Frontal cortex (tissue), 4 donors: ENCODE results near the gene PTPRK. TPM values are rescaled to one million over a fixed set of nuclear protein-coding genes. Genes with fewer than 3 reads are reported as not detected.

Experiments used
- DNase-seq, 2 donors: peaks; one replicate each; pipeline ENCODE4 v3.0.0; 2012; ENCODE audit warnings: low spot score in 2 of 2
- FAIRE-seq: peaks from 2 replicates; lab custom pipeline; 2012; peaks lifted over from hg19 to GRCh38; lab: Jason Lieb, UNC
- total RNA-seq: library from RNA; depleted of rRNA; stranded (reverse); fragments of >200 nt; gene quantifications from one replicate; pipeline ENCODE4 v1.2.3, GENCODE V29; 2014
- donor health status: control.
- donor health status: control.
- donor health status: control.

PTPRK gene
- total RNA-seq, 1 donor from 2014 or later = 179 TPM

DNA sequence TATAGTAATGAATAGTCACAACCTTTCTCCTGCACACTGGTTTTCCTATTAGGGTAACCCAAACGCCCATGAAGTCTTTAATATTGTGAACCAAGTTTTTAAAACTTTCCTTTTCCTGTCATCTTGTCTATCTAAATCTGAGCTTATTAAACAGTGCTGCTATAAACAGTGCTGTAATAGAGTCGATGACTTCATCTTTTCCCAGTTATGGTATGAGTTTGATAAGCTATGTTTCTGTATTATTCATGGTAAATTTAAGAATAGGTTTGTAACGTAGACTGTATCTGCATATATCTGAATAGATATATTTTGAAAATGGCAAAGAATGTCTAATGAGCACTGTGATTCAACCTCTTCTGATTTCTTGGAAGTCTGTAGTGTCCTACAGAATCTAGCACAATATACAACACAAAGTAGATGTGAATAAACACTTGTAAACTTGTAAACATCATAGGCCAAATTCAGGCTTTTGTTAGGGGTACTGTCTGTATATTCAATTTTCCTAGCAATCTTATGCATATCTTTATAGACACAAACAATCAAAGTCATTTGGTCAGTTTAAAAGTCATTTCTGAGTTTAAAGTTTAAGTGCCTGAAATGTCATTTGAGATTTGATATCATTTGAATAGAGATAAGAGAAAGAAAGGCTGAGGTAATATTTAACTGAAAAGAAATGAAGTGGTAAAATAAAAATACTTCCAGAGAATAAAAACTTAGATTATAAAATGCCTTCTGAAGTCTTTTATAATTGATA is 155.5 kb downstream of the PTPRK start:
- FAIRE-seq = no peak
- DNase-seq = no peak

DNA sequence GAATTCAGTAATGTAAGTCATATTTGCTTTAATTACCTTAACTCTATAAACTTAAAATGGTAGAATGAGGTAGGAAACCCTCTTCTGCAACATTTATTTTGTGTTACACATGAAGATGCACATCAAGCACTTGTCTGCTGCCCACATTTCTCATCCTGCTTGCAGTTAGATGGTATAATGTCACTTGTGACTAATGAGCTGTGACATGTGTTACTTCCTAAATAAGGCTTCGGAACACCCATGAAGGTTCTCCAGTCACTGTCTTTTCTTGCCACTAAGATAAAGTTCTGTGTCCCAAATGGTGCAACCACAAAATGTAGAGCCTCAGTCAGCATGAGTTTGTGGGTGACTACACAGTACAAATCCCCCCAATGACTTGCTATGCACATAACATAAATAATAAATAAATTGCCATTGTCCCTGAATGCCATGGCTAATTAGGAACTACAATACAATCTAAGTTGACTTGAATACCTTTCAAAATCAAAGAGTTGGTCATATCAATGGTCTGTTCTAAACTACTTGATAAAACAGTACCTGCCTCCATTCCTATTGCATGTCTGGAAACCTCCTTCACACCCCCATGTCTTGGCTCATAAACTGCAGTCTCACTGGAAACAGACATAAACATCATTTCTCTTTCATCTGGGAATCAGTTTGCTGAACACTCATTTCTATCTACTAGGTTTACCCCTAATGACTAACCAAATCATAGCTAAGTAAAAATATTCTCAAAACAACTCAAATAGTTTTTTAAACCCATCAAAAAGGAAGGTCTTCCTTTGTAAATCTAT is 157.2 kb downstream of the PTPRK start:
- no peak for FAIRE-seq
- DNase-seq = no peak

DNA sequence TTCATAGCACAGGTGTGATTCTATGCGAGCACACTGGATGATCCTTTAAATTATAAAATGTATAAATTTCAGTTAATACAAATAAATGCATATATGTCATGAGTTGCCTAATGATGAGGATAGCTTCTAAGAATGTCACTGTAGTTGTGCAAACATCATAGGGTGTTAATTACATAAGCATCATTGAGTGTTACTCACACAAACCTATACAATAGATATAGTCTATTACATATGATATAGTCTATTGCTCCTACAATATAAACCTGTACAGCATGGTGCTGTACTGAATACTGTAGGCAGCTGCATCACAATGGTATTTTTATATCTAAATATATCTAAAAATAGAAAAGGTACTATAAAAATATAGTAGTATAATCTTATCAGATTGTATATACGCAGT is 159.0 kb downstream of the PTPRK start:
- DNase-seq (no peak), FAIRE-seq (no peak)

DNA sequence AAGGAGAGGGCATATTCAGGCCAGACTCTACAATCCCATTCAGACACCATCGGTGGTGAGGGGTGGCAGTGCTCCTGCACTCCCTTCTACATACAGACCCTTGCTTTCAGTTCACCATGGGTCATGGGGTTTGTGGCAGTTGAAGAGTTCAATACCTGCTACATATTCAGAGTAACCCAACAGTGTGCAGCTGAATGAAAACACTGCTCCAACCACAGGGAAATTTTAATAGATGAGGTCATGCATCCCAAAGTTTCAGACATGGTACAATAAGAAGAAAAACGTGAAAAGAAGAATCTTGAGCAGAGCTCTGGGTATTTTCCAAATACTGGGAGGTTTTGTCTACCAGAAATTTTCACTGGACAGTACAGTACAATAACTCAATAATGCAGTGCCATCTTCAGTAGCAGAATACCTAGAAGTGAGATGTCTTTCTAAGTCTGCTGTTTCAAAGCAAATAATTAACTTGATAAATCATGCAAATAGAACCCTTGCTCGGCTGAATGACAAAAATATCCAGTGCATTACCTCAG is 162.1 kb downstream of the PTPRK start:
- no peak for DNase-seq
- FAIRE-seq = no peak

DNA sequence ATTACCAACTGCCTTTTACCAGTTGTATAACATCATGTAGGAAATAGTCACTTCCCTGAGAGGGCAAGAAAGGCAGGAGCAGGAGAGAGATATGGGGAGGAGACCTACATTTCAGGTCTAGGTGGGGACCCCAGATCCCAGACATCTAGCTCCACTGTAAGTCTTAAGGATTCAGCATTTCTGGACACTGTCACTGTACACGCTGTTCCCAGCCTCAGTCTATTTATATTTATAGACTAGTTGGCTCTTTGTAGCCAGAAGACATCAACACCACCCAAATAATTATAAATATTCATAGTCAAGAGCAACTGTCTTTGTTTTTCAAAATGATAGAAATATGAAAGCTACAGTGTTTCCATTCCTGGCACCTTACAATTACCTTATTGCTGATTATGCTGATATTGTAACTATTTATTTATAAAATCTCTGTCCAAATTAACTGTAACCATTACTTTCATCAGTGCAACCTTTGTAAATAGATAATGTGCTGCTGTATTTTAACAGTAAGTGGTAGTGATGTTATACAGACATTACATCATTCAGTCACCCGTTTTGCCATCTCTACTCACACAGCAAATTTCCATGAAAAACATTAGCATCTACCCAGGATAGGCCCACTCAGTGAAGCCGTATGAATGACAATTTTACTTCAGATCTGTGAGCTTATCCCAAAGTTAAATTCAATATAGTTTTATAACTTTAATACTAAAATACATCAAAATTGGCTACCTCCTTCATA is 162.8 kb downstream of the PTPRK start:
- FAIRE-seq (no peak), DNase-seq (no peak)

DNA sequence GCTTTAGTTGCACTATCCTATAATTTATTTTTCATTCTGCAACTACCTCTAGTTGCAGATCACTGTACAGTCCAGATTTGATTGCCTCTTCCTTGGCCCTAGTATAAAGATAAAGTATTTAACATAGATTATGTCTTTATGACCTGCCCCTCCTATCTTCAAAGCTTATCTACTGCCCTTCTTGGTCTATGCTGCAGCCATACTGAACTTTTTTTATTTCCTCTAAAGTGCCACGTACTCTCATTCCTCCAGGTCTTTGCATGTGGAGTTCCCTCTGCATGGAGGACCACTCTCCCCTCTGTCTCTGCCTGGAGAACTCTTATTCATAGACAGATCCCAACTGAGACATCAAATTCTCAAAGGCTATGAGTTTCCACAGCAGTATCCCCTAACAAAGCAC is 168.0 kb downstream of the PTPRK start:
- FAIRE-seq = no peak
- DNase-seq = no peak

DNA sequence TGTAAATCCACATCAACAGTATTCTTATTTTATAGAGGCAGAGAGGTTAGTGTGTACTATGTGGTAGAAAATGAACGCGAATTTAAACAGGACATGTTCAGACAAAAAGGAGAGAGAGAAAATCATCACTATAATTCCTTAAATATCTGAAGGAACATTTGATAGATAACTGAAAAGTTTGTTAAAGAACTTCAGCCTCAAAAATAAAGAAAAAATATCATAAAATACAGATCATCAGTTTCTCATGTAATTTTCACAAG is 169.2 kb downstream of the PTPRK start:
- no peak for DNase-seq
- FAIRE-seq = no peak

DNA sequence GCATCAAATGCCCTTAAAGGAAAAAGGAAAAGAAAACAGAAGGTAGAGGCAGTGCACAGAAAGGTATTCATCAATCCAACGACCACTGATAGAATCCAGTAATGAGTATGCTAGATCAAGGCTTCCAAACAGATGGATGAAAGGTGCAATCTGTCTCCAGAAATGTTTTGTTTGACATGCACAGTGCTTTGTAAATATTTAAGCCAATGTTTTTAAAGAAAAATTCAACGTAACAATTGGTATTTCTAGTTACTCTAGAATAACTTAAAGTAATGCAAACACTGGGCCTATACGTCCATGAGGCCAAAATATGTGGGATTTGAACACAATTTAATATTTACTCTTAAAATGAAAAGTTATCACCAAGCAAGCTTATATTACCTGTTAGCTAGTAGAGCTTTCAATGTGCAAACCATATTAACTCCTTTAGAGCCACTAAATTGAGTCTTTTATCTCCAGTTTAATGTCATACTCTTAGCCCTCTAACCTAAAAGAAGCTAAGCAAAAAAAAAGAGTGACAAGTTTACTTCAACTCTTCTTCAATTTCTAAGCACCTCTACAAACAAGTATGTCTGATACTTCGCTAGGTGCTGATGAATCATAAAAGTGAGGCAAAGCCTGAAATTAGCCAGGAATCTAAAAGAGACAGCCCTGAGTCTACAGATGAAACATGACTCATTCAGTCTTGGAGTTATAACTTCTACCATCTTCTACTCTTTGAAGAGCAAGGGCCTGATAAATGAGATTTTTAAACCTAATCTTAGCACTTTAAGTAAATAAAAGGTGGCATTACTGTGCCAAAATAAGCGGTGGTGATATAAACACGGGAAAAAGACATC is 169.8 kb downstream of the PTPRK start:
- DNase-seq (no peak), FAIRE-seq (no peak)

DNA sequence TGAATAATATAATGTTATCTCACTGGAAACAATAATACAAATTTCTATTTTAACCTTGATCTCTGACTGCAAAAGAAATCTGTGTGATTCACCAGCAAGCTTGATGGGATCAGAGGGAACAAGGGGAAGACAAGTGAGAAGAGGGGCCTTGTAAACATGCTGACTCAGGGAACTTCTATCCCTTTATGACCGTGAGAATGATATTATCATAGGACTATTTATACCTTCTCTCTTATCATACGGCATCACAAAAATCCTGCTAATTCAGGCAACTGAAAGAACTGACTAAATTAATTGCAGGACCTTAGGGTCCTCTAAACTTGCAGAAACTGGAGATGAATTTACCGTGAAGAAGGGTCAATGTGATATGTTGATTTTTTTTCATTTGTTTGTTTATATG is 173.3 kb downstream of the PTPRK start:
- FAIRE-seq (no peak), DNase-seq (no peak)

DNA sequence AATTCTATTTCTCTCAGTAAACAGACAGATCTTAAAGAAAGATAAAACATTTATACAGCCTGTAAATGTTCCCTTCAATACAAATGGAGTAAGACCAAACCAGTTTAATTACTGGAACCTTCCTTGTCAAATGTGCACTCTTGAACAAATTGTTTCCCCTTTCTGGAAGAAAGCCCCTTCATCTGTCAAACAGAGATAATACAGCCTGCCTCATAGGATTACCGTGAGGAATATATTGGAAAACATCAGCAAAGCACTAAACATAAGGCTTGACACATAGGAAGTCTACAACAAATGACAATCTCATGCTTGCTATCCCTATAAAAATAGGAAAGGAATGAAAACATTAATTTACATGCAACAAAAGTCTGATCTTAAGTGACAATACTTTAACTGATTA is 173.8 kb downstream of the PTPRK start:
- no peak for DNase-seq
- no peak for FAIRE-seq

DNA sequence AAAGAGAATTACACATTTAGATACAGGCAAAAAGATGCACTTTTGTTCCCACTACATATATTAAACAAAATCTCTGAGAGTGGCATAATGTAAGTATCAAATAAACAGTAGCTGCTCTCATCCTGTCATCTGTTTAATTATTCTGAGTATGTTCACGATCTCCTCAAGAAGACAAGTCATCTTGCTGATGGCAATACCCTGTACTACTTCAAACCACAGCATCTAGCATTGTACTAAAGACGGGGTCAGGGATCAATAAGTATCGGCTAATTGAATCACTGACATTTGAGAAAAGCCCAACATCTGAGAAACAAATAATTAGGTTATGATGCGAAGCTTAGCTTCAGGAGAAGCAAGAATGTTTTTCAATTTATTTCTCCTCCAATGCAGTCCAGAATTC is 175.1 kb downstream of the PTPRK start:
- no peak for FAIRE-seq
- DNase-seq = no peak

DNA sequence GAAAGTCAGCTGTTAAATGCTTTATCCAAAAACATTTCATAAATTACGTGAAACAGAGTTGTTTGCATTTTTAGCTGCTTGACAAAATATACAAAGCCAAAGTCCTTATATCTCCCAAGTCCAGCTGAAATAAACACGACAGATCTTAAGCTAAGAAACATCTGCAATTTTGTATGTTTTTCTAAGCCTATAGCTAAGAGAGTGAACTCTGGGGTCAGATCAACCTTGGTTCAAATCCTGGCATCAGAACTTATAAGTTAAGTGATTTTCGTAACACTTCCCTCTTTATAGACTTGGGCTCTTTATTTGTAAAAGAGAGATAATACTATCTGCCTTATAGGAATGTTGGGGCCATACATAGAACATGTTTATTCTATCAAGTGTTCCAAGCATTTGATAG is 176.7 kb downstream of the PTPRK start:
- DNase-seq (no peak), FAIRE-seq (no peak)

DNA sequence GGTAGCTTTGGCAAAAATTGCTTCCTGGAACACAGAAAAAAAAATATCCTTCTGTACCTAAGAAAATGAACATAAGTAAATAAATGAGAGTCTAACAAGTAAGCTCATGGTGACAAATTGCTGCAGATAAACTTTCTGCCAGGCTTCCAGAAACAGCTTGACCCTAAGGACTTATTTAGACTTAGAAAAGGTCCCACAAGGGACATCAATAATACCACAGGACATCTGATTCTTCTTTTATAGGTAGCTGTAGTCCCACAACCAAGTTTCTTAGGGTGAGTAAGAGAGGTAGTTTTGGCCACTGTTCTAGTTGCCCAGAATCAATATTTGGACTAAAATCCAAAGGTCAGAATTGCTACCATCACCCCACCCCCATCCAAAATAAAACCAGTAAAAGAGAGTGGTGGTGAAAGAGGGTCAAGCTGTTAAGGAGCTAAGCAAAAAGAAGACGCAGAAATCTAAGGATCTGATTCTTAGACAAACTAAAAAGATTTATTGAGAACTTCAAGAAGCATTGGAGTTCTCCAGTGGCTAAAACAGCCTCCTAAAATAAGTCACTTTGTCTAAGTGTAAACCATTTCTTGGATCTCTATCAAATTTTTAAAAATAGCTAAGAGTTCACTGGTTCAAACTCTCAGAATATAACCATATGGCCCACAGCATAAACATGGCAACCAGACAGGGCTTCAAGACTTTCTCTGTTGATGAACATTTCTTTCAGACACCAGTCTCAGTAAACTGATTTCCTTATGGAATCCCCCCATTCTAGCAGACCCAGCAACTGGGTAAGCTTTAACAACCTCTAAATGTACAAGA is 180.6 kb downstream of the PTPRK start:
- FAIRE-seq = no peak
- no peak for DNase-seq

DNA sequence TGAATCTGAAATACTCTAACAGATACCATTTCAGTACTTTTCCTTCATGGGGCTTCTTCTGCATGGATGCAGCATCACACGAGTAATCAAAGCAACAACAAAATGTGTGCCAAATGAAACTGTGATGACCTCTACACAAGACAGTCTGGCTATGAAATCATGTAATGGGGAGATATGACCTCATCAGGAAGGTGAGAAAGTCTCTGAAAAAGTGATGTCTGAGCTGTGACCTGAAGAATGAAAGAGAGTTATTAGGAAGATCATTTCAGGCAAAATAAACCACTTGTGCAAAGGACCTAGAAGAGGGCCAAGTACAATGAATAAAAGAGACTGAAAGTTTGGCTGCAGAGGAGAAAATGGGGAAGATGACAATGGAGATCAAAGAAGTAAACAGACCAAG is 182.8 kb downstream of the PTPRK start:
- DNase-seq (no peak), FAIRE-seq (no peak)

DNA sequence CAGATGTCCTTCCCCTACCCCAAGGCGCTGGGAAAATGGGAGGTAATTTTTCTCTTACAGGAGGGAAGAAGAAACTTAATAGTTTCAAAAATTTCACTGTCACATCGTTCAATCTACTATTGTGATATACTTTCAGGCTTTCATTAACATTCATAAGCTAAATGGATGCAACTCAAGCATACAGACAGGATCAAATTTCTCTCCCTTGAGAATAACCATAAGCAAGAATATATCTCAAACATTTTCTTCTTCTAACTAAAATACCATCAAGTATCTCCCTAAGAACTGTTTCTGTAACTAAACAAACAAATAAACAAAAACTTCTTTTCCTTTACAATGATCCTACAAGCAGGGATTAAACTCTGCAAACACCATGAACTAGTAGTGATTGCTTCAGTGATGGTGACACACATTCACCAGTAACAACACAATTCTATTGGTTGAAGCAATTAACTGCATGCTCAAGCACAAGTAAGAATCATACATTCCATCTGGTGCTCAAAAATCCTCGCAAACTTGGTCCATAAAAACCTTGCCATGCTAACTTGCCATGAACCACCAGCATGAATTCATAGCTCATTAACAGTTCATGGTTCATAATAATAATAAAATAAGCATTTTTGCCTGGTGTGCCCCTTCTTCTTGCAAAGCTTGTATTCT is 183.8 kb downstream of the PTPRK start:
- FAIRE-seq = no peak
- DNase-seq = no peak

DNA sequence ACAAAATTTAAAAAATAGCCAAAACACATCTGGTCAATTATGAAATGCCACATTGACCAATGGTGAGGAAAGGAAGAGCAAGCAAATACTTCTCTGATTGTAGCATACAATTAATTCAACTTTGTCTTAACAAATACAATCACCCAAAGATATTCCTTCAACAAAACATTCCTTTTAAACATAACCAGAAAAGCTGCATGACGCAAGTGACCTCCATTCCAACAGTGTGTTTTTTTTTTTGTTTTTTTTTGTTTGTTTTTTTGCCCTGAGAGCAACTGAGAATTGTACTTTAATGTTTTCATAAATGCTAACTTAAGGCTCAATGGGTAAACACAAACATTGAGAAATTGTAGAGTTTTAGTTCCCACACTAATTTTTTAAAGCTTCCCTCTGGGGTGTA is 184.4 kb downstream of the PTPRK start:
- no peak for FAIRE-seq
- no peak for DNase-seq

DNA sequence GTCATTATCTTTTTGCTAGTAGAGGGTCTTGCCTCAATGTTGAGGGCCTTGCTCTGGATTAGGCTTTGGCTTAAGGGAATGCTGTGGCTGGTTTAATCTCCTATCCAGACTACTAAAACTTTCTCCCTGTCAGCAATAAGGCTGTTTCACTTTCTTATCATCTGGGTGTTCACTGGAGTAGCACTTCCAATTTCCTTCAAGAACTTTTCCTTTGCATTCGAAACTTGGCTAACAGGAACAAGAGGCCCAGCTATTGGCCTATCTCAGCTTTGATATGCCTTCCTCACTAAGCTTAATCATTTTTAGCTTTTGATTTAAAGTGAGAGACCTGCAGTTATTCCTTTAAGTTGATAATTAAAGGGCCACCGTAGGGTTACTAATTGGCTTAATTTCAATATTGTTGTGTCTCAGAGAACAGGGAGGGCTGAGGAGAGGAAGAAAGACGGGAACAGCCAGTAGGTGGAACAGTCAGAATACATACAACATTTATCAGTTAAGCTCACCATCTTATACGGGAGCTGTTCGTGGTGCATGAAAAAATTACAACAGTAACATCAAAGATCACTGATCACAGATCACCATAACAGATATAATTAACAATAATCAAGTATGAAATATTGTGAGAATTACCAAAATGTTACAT is 186.7 kb downstream of the PTPRK start:
- FAIRE-seq (no peak), DNase-seq (no peak)

DNA sequence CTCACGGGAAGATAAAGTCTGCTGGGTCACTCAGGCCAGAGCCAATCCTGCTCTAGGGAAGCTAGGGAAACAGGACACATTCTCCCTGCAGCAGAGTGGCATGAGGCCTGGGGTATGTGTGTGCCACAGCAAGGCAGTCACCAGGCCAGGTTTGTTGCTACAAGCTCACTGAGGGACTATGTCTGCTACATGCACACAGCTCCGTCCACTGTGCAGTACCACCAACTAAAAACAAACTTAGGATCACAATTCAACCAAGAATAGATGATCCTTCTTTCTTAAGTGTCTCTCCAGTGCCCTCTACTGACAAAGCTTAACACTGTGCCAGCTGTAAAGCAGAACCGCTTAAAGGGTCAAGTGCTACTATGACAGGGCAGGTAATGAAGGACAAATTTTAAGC is 192.5 kb downstream of the PTPRK start:
- no peak for FAIRE-seq
- no peak for DNase-seq
